DND-41 (cell line): ENCODE results near the gene PSMB10.

Experiments
- ATAC-seq: fragments of 200-7000 bp; cut with Tn5 transposase; 3 replicates; pipeline ENCODE4 v1.9.1; 2021; ENCODE audit warnings: low read depth; ENCODE audit not compliant: insufficient read depth
- DNase-seq: peaks from one replicate; pipeline ENCODE4 v3.0.0-alpha.2; 2020
- H2AFZ ChIP-seq: 2 replicates; pipeline ENCODE4 v1.6.0; 2012; ENCODE audit warnings: low read depth, low read length
- H3K27ac ChIP-seq: 2 replicates; pipeline ENCODE4 v1.5.1; 2012; ENCODE audit warnings: low read length, inconsistent platforms
- H3K27me3 ChIP-seq: fragments of 200-600 bp; sonication (generic); 2 replicates; pipeline ENCODE4 v1.6.0; 2012; ENCODE audit warnings: low read length, mild to moderate bottlenecking, inconsistent platforms; ENCODE audit not compliant: insufficient read depth, poor library complexity
- H3K36me3 ChIP-seq: 2 replicates; pipeline ENCODE4 v1.5.1; 2012; ENCODE audit warnings: low read length, inconsistent platforms; ENCODE audit not compliant: insufficient read depth
- H3K4me1 ChIP-seq: 2 replicates; pipeline ENCODE4 v1.5.1; 2012; ENCODE audit warnings: mild to moderate bottlenecking, low read length; ENCODE audit not compliant: insufficient read depth
- H3K4me2 ChIP-seq: 2 replicates; pipeline ENCODE4 v1.6.0; 2012; ENCODE audit warnings: mild to moderate bottlenecking, moderate library complexity, low read length, inconsistent platforms; ENCODE audit not compliant: insufficient read depth
- H3K4me3 ChIP-seq, 2 experiments: fragments of 200-600 bp in 1 of 2; shearing (Covaris generic) in 1 of 2; 2 replicates each; pipeline ENCODE4 v1.5.1; 2012 to 2016; ENCODE audit warnings: inconsistent platforms in 2 of 2, low read length in 2 of 2, mild to moderate bottlenecking in 2 of 2, low read depth in 1 of 2, moderate library complexity in 1 of 2
- H3K79me2 ChIP-seq: 2 replicates; pipeline ENCODE4 v1.6.0; 2012; ENCODE audit warnings: low read length, inconsistent platforms; ENCODE audit not compliant: insufficient read depth
- H3K9ac ChIP-seq: 2 replicates; pipeline ENCODE4 v1.6.0; 2012; ENCODE audit warnings: low read depth, mild to moderate bottlenecking, inconsistent platforms, low read length, moderate library complexity
- H3K9me3 ChIP-seq: 2 replicates; pipeline ENCODE4 v1.5.1; 2012; ENCODE audit warnings: low read length, moderate library complexity, mild to moderate bottlenecking, inconsistent platforms; ENCODE audit not compliant: insufficient read depth, severe bottlenecking
- H4K20me1 ChIP-seq: 2 replicates; pipeline ENCODE4 v1.6.0; 2012; ENCODE audit warnings: low read length; ENCODE audit not compliant: insufficient read depth
- EZH2 ChIP-seq: IDR thresholded peaks from 3 replicates; pipeline ENCODE4 v1.6.1; 2012; ENCODE audit warnings: borderline replicate concordance, low read depth, mild to moderate bottlenecking, moderate library complexity, low read length, inconsistent platforms; ENCODE audit not compliant: severe bottlenecking
- TF ChIP-seq, protein P1 (sequence below): IDR thresholded peaks from 2 replicates; pipeline ENCODE4 v1.5.1; 2012; ENCODE audit warnings: borderline replicate concordance, low read length, moderate library complexity, mild to moderate bottlenecking; ENCODE audit not compliant: poor library complexity, severe bottlenecking; ENCODE audit errors: extremely low read depth

Gene PSMB10

DNA sequence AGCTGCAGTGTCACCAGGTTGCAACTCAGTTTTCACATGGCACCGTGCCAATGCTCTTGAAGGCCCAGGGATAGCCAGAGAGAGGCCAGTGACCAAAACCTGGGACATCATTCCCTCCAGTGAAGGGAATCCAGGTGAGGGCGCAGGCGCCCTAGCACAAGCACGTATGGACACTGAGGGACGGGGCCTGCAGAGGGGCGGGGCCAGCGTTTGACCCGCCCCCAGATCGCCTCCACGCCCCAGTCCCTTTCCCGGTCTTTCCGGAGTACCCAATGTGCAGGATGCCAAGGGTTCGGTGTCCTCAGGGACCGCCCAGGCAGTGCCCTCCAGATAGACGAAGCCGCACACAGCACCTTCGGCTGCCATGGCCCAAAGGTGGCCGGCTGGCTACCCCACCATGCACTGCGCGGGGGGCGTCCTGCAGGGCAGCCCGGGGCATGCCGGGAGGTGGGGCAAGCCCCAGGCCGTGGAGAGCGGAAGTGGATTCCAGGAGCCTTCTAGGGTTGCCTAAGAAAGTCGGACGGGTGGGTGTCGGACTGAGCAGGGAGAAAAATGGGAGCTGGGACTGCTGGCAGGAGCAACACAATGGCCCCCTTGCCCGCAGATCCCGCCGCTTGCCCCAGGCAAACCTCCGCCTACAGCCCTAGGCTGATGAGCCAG, 27.1 kb upstream of the PSMB10 start:
- no peak overlapping the region for H3K9ac ChIP-seq
- H2AFZ ChIP-seq, result no peak overlapping the region
- H3K4me3 ChIP-seq, result no peak overlapping the region
- no peak overlapping the region for H3K4me2 ChIP-seq
- peaks cover 39% of the 10 kb centered on the region for H3K36me3 ChIP-seq
- peaks cover 19% of the 10 kb centered on the region for H4K20me1 ChIP-seq
- H3K27ac ChIP-seq, result no peak overlapping the region
- peaks cover 21% of the 10 kb centered on the region for H3K4me1 ChIP-seq
- ATAC-seq (no peak), DNase-seq (no peak)
- H3K27me3 ChIP-seq, result no peaks in the 10 kb centered on the region
- H3K9me3 ChIP-seq, result no peaks in the 10 kb centered on the region
- peaks cover 13% of the 10 kb centered on the region; the same call in 1 of the 2 replicates for H3K79me2 ChIP-seq
- TF ChIP-seq, protein P1, sequence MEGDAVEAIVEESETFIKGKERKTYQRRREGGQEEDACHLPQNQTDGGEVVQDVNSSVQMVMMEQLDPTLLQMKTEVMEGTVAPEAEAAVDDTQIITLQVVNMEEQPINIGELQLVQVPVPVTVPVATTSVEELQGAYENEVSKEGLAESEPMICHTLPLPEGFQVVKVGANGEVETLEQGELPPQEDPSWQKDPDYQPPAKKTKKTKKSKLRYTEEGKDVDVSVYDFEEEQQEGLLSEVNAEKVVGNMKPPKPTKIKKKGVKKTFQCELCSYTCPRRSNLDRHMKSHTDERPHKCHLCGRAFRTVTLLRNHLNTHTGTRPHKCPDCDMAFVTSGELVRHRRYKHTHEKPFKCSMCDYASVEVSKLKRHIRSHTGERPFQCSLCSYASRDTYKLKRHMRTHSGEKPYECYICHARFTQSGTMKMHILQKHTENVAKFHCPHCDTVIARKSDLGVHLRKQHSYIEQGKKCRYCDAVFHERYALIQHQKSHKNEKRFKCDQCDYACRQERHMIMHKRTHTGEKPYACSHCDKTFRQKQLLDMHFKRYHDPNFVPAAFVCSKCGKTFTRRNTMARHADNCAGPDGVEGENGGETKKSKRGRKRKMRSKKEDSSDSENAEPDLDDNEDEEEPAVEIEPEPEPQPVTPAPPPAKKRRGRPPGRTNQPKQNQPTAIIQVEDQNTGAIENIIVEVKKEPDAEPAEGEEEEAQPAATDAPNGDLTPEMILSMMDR, result no peak
- TF ChIP-seq EZH2, result no peak

GRCh38 chr16:67963292-67963661, 26.6 kb upstream of the PSMB10 start:
- Histone ChIP-seq H3K79me2 (peaks cover 13% of the 10 kb centered on the region; the same call in 1 of the 2 replicates), H3K36me3 (peaks cover 44% of the 10 kb centered on the region), H4K20me1 (peaks cover 19% of the 10 kb centered on the region), H3K9ac (no peak overlapping the region), H3K27me3 (no peaks in the 10 kb centered on the region), H3K9me3 (no peaks in the 10 kb centered on the region), H3K4me1 (peaks cover 19% of the 10 kb centered on the region), H3K27ac (no peak overlapping the region), H3K4me3 (no peak overlapping the region), H3K4me2 (no peak overlapping the region), H2AFZ (no peak overlapping the region)
- ATAC-seq (no peak), DNase-seq (no peak)
- TF ChIP-seq, protein P1, result no peak
- TF ChIP-seq EZH2, result no peak

GRCh38 chr16:67962135-67962534, 25.5 kb upstream of the PSMB10 start:
- H3K79me2 ChIP-seq, result peaks cover 5% of the 10 kb centered on the region; the same call in 1 of the 2 replicates
- peaks cover 10% of the 10 kb centered on the region for H3K4me1 ChIP-seq
- DNase-seq, result no peak
- H3K4me3 ChIP-seq, result no peak overlapping the region
- no peak for ATAC-seq
- H3K4me2 ChIP-seq, result no peak overlapping the region
- TF ChIP-seq, protein P1, result no peak
- TF ChIP-seq EZH2, result no peak
- H4K20me1 ChIP-seq, result peaks cover 15% of the 10 kb centered on the region
- no peaks in the 10 kb centered on the region for H3K9me3 ChIP-seq
- H3K9ac ChIP-seq, result no peak overlapping the region
- H2AFZ ChIP-seq, result no peak overlapping the region
- H3K36me3 ChIP-seq, result peaks cover 53% of the 10 kb centered on the region
- no peaks in the 10 kb centered on the region for H3K27me3 ChIP-seq
- no peak overlapping the region for H3K27ac ChIP-seq
